Measurements from ENCODE around the gene SPR. TPM values are rescaled to one million over a fixed set of nuclear protein-coding genes. Genes with fewer than 3 reads are reported as not detected.

Gene SPR
- total RNA-seq, 4 donors from 2014 or later: 24.3 to 54.3 (median 42.8) TPM

DNA sequence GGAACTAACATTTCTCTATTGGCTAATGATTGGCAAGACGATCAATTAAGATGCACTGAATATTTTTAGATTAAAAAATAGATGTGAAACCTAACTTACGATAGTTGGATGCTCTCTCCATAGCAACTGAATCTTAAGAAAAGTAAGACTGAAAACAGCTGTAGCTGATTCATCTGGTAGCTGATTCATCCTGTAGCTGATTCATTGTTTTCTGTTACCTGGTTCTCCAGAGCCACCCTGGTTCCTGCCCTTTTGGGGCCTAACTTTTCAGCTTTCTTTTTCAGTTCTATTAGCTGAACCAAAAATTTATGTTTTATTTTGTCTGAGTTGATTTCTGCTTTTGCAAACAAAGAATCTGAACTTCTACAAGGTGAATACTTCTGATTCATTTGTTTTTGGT, 22.7 kb upstream of the SPR start:
- TF ChIP-seq, protein P1, sequence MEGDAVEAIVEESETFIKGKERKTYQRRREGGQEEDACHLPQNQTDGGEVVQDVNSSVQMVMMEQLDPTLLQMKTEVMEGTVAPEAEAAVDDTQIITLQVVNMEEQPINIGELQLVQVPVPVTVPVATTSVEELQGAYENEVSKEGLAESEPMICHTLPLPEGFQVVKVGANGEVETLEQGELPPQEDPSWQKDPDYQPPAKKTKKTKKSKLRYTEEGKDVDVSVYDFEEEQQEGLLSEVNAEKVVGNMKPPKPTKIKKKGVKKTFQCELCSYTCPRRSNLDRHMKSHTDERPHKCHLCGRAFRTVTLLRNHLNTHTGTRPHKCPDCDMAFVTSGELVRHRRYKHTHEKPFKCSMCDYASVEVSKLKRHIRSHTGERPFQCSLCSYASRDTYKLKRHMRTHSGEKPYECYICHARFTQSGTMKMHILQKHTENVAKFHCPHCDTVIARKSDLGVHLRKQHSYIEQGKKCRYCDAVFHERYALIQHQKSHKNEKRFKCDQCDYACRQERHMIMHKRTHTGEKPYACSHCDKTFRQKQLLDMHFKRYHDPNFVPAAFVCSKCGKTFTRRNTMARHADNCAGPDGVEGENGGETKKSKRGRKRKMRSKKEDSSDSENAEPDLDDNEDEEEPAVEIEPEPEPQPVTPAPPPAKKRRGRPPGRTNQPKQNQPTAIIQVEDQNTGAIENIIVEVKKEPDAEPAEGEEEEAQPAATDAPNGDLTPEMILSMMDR (IDR thresholded peaks at IDR 0.05): no peak
- no peak for DNase-seq (ENCODE audit: low spot score)
- no peak for ATAC-seq (ENCODE audit: low FRiP score)

DNA sequence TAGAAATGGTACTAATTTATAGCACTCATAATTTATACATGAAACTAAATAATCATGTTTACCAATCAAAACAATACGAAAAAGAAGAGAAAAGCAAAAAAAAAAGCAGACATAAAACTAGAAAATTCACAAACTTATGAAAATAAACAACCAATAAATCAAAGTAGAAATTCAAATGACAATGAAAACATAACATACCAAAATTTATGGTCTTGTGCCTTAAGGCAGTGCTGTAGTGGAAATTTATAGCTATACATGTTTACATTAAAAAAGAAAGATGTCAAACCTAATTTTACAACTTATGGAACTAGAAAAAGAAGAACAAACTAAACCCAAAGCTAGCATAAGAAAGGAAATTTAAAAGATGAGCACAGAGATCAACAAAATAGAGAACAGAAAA, 16.1 kb upstream of the SPR start:
- TF ChIP-seq, protein P1 (IDR thresholded peaks at IDR 0.05): no peak
- ATAC-seq (ENCODE audit: low FRiP score): no peak
- no peak for DNase-seq (ENCODE audit: low spot score)

DNA sequence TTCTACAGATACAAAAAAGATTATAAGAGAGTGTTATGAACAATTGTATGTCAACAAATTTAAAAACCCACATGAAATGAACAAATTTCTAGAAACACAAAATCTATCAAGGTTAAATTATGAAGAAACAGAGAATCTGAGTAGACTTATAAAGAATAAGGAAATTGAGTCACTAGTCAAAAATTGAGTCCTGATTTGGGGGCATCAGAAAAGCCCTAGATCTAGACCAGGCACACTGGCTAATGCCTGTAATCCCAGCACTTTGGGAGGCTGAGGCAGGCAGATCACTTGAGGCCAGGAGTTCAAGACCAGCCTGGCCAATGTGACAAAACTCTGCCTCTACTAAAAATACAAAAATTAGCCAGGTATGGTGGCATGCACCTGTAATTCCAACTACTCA, 15.3 kb upstream of the SPR start:
- TF ChIP-seq, protein P1 (IDR thresholded peaks at IDR 0.05): no peak
- DNase-seq (ENCODE audit: low spot score) (no peak), ATAC-seq (ENCODE audit: low FRiP score) (no peak)

DNA sequence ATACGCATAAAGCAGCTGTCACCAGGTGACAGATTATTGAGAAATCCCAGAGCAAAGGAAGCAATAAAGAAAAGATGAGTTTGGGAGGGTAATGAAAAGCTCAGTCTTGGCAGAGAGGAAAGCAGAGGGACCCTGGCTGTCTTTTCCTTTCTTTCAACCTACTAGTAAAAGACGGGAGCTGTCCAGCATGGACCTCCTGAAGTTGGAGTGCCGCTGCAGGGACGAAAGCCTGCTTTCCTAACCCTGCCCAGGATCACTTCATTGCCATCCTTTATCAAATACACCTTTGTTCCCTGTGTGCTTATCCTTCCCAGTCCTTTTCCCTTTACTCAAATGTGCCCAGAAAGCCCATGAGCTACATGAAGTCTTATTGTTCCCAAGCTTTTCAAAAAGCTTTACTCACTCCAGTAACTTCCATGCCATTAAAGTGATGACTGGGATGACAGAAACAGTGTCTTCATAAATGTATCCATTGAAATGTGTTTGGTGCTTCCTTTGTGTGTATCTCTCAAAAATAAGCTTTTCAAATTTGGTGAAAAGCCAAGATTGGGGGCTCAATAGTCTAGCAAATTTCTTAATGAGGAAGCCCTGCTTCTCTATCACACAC, 3.7 kb upstream of the SPR start:
- TF ChIP-seq, protein P1 (IDR thresholded peaks at IDR 0.05): no peak

DNA sequence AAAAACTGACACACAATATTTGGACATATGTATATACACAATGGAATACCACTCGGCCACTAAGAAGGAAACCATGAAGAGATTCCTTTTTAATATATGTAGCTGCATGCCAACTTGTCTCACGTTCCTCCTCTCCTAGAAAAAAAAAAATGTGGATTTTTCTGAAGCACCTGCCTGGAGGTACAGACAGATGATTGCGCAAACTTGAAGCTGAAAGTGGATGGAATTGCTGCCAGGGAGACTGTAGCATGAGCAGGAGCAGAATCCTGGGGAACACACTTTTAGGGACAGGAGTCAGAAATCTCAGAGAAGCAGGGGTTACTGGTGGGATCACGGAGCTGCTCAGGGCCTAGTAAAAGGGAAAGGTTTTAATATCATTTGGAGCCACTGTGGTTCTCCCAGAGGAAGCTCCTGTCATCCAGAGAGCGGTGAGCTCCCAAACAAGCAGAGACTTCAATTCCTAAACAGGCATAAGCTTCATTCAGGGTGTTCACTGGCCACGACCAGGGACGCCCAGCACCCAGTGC, 640 bp upstream of the SPR start:
- TF ChIP-seq, protein P1 (IDR thresholded peaks at IDR 0.05): no peak
- DNase-seq (ENCODE audit: low spot score) (no peak), ATAC-seq (ENCODE audit: low FRiP score) (no peak)

More for the DNA sequence above, 3.7 kb upstream of the SPR start:
- no peak for ATAC-seq (ENCODE audit: low FRiP score)
- DNase-seq (ENCODE audit: low spot score): no peak

DNA sequence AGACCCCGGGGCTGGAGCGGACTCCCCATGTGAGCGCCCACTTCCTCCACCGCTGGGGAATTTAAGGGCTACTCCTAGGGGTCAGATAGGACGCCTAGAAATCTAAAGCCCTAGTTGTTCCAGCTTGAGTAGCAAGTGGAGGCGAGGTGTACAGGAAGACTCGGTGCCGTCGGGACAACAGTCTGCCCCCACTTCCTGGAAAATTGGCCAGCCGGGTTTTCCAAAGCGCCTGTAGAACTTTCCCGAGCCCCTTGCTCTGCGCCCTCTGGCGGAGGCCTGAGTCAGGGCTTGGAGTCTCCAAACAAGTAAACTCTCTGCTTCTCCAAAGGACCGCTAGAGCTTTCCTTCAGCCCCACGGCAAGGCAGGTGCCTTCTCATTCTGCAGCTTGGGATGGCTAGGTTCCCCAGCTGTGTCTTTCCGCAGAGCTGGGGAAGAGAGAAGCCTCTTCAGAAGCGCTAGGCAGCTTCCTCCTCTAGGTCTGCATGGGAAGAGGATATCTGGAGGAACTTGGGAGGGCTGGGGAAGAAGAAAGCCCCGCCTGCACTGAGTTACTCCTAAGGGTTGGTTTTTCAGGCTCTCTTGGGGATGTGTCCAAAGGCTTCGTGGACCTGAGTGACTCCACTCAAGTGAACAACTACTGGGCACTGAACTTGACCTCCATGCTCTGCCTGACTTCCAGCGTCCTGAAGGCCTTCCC, 681 bp downstream of the SPR start:
- DNase-seq (ENCODE audit: low spot score): peak; percentile 79
- peak; percentile 86 for ATAC-seq (ENCODE audit: low FRiP score)
- TF ChIP-seq, protein P1 (IDR thresholded peaks at IDR 0.05): peak in 1 of 3 donors; percentile 70

Measured in omental fat pad (tissue), 4 donors.